CD14-positive monocyte (primary cell): Measurements from ENCODE around the gene EYS. TPM values are rescaled to one million over a fixed set of nuclear protein-coding genes. Genes with fewer than 3 reads are reported as not detected.
"Not testable (repeated sequence)": the region's sequence is repeated elsewhere in the genome, so short reads cannot be mapped to it uniquely, and the experiment has no call there.

Experiments
- DNase-seq, 3 donors: peaks; one replicate each; pipeline ENCODE4 v3.0.0-alpha.2; 2011 to 2022
- H2AFZ ChIP-seq: 2 replicates; pipeline ENCODE4 v1.6.0; 2012; ENCODE audit warnings: mild to moderate bottlenecking, low read depth, low read length, inconsistent platforms; ENCODE audit not compliant: insufficient read depth, poor library complexity, severe bottlenecking
- H3K27ac ChIP-seq, 2 donors: 1 replicate in 1 of 2; 2 replicates in 1 of 2; pipeline ENCODE4 v1.5.1; 2012 to 2013; ENCODE audit warnings: low read length in 2 of 2, control low read depth in 1 of 2, inconsistent platforms in 1 of 2, low read depth in 1 of 2, mild to moderate bottlenecking in 1 of 2
- H3K27me3 ChIP-seq, 2 donors: one replicate each; pipeline versions ENCODE4 v1.6.0 to v1.6.1; 2011 to 2013; ENCODE audit warnings: low read length in 2 of 2; ENCODE audit not compliant: control insufficient read depth in 2 of 2, insufficient read depth in 2 of 2
- H3K36me3 ChIP-seq, 2 donors: replicated peaks in 1 of 2; 1 replicate in 1 of 2; 2 replicates in 1 of 2; pipeline versions ENCODE4 v1.5.1 to v1.6.1; 2012 to 2013; ENCODE audit warnings: low read length in 2 of 2, control low read depth in 1 of 2, inconsistent platforms in 1 of 2, mild to moderate bottlenecking in 1 of 2; ENCODE audit not compliant: insufficient read depth in 2 of 2, control insufficient read depth in 1 of 2
- H3K4me1 ChIP-seq, 2 donors: 1 replicate in 1 of 2; 2 replicates in 1 of 2; pipeline versions ENCODE4 v1.5.1 to v1.6.1; 2012 to 2013; ENCODE audit warnings: low read length in 2 of 2, control low read depth in 1 of 2, inconsistent platforms in 1 of 2, mild to moderate bottlenecking in 1 of 2, moderate library complexity in 1 of 2; ENCODE audit not compliant: insufficient read depth in 2 of 2, control insufficient read depth in 1 of 2
- H3K4me2 ChIP-seq: replicated peaks from 2 replicates; pipeline ENCODE3; 2012; ENCODE audit warnings: low read length, moderate library complexity, mild to moderate bottlenecking; ENCODE audit not compliant: poor library complexity, severe bottlenecking; ENCODE audit errors: extremely low read depth
- H3K4me3 ChIP-seq, 3 experiments: fragments of 200-600 bp in 1 of 3; sonication (generic) in 1 of 3; replicated peaks in 1 of 3; 1 replicate in 2 of 3; 2 replicates in 1 of 3; pipeline ENCODE4 v1.5.1; 2011 to 2013; ENCODE audit warnings: low read length in 3 of 3, mild to moderate bottlenecking in 3 of 3, control low read depth in 2 of 3, low read depth in 2 of 3, inconsistent platforms in 1 of 3, moderate library complexity in 1 of 3
- H3K79me2 ChIP-seq: 2 replicates; pipeline ENCODE4 v1.6.0; 2012; ENCODE audit warnings: mild to moderate bottlenecking, control low read depth, inconsistent platforms, low read length, moderate library complexity; ENCODE audit not compliant: insufficient read depth
- H3K9ac ChIP-seq: 2 replicates; pipeline ENCODE4 v1.6.0; 2017; ENCODE audit warnings: low read length, mild to moderate bottlenecking; ENCODE audit not compliant: insufficient read depth, poor library complexity, severe bottlenecking
- H3K9me3 ChIP-seq, 2 donors: replicated peaks in 1 of 2; 1 replicate in 1 of 2; 2 replicates in 1 of 2; pipeline versions ENCODE4 v1.5.1 to v1.6.1; 2012 to 2013; ENCODE audit warnings: low read length in 2 of 2, control low read depth in 1 of 2; ENCODE audit not compliant: control insufficient read depth in 1 of 2, insufficient read depth in 1 of 2
- H4K20me1 ChIP-seq: 2 replicates; pipeline ENCODE4 v1.6.0; 2012; ENCODE audit warnings: mild to moderate bottlenecking, low read length, control low read depth, moderate library complexity; ENCODE audit not compliant: insufficient read depth
- H3K27ac Mint-ChIP-seq, 7 donors: one replicate each; pipeline ENCODE4 v1.8.0; 2020; ENCODE audit warnings: mild to moderate bottlenecking in 7 of 7, mixed read lengths in 7 of 7, moderate library complexity in 6 of 7, inconsistent platforms in 2 of 7
- H3K27me3 Mint-ChIP-seq, 3 donors: one replicate each; pipeline ENCODE4 v1.8.0; 2021 to 2022; ENCODE audit warnings: low read depth in 3 of 3, mild to moderate bottlenecking in 3 of 3, mixed read lengths in 3 of 3, moderate library complexity in 3 of 3, inconsistent platforms in 1 of 3
- H3K36me3 Mint-ChIP-seq, 2 donors: one replicate each; pipeline ENCODE4 v1.8.0; 2020; ENCODE audit warnings: mixed read lengths in 2 of 2, inconsistent platforms in 1 of 2, mild to moderate bottlenecking in 1 of 2
- H3K4me1 Mint-ChIP-seq: one replicate; pipeline ENCODE4 v1.8.0; 2020; ENCODE audit warnings: mild to moderate bottlenecking, mixed read lengths
- H3K4me3 Mint-ChIP-seq, 2 donors: one replicate each; pipeline ENCODE4 v1.8.0; 2020; ENCODE audit warnings: mild to moderate bottlenecking in 2 of 2, mixed read lengths in 2 of 2, moderate library complexity in 1 of 2
- H3K9me3 Mint-ChIP-seq, 7 donors: one replicate each; pipeline ENCODE4 v1.8.0; 2020 to 2022; ENCODE audit warnings: mixed read lengths in 7 of 7, mild to moderate bottlenecking in 6 of 7, moderate library complexity in 6 of 7, inconsistent platforms in 2 of 7
- CTCF ChIP-seq: fragments of 200-600 bp; IDR thresholded peaks from one replicate; pipeline ENCODE4 v1.8.0; 2022; ENCODE audit warnings: antibody characterized with exemption, mild to moderate bottlenecking
- WGBS: methylation state at CpG from one replicate; pipeline ENCODE4 v1.1.5; 2013; ENCODE audit warnings: missing lambda C conversion rate; ENCODE audit not compliant: insufficient coverage; 5-methylcytosine and 5-hydroxymethylcytosine counted together
- intact Hi-C, 2 donors: fragments of 100-400 bp; cut with micrococcal nuclease; formaldehyde crosslinking; loops; one replicate each; pipeline versions ENCODE4 v1.15.0 to v1.15.1; 2023
- polyA plus RNA-seq, 3 donors: library from polyadenylated mRNA; depleted of rRNA in 1 of 3; unstranded in 2 of 3; stranded (reverse) in 1 of 3; fragments of 300-500 nt in 2 of 3; fragments of >200 nt in 1 of 3; fragmentation: Illumina TruSeq in 2 of 3; gene quantifications; 1 replicate in 2 of 3; 2 replicates in 1 of 3; pipeline ENCODE4 v1.2.3, GENCODE V29; 2012 to 2021

EYS gene
- polyA plus RNA-seq, 3 donors, result 0.01 to 0.03 TPM; not detected in 1

GRCh38 chr6:65398851-65399250 is 308.2 kb downstream of the EYS start:
- TF ChIP-seq CTCF, result no peak
- no peak overlapping the region for H3K27ac Mint-ChIP-seq
- H3K27me3 Mint-ChIP-seq, result peaks cover 0 to 2% (median 0%) of the 10 kb centered on the region in 3 donors
- intact Hi-C loops, result no loop called here
- H3K9me3 Mint-ChIP-seq, result peaks cover 0 to 5% (median 3%) of the 10 kb centered on the region in 7 donors
- no peak overlapping the region for H3K4me3 ChIP-seq
- H4K20me1 ChIP-seq, result no peaks in the 10 kb centered on the region
- peaks cover 0 to 4% of the 10 kb centered on the region in 2 donors for H3K9me3 ChIP-seq
- H3K27ac ChIP-seq, result no peak overlapping the region
- H3K4me1 Mint-ChIP-seq, result no peaks in the 10 kb centered on the region
- no peaks in the 10 kb centered on the region for H3K27me3 ChIP-seq
- H3K36me3 ChIP-seq, result no peaks in the 10 kb centered on the region
- no peaks in the 10 kb centered on the region for H3K79me2 ChIP-seq
- no peak overlapping the region for H3K4me2 ChIP-seq
- no peaks in the 10 kb centered on the region for H3K36me3 Mint-ChIP-seq
- DNase-seq, result no peak
- H3K4me3 Mint-ChIP-seq, result no peak overlapping the region
- no peaks in the 10 kb centered on the region for H3K4me1 ChIP-seq
- no peak overlapping the region for H2AFZ ChIP-seq
- no peak overlapping the region for H3K9ac ChIP-seq
- WGBS, result no CpG with 5 or more reads among the region's 2 CpGs

GRCh38 chr6:65350530-65350929 is 356.5 kb downstream of the EYS start:
- H3K36me3 Mint-ChIP-seq, result no peaks in the 10 kb centered on the region
- no peak overlapping the region for H3K4me3 Mint-ChIP-seq
- no peak overlapping the region for H3K27ac Mint-ChIP-seq
- WGBS, result no CpG with 5 or more reads among the region's 4 CpGs
- intact Hi-C loops, result no loop called here
- H3K4me1 Mint-ChIP-seq, result no peaks in the 10 kb centered on the region
- no peak overlapping the region for H3K27ac ChIP-seq
- no peak overlapping the region for H2AFZ ChIP-seq
- TF ChIP-seq CTCF, result no peak
- H3K27me3 ChIP-seq, result no peaks in the 10 kb centered on the region
- no peaks in the 10 kb centered on the region for H3K36me3 ChIP-seq
- peaks cover 0 to 4% (median under 1%) of the 10 kb centered on the region in 7 donors for H3K9me3 Mint-ChIP-seq
- H3K4me1 ChIP-seq, result no peaks in the 10 kb centered on the region
- no peaks in the 10 kb centered on the region for H4K20me1 ChIP-seq
- no peaks in the 10 kb centered on the region for H3K79me2 ChIP-seq
- H3K27me3 Mint-ChIP-seq, result no peaks in the 10 kb centered on the region
- no peak overlapping the region for H3K4me3 ChIP-seq
- no peak overlapping the region for H3K9ac ChIP-seq
- H3K4me2 ChIP-seq, result no peak overlapping the region
- peaks cover 0 to 4% of the 10 kb centered on the region in 2 donors for H3K9me3 ChIP-seq
- DNase-seq, result no peak

DNA sequence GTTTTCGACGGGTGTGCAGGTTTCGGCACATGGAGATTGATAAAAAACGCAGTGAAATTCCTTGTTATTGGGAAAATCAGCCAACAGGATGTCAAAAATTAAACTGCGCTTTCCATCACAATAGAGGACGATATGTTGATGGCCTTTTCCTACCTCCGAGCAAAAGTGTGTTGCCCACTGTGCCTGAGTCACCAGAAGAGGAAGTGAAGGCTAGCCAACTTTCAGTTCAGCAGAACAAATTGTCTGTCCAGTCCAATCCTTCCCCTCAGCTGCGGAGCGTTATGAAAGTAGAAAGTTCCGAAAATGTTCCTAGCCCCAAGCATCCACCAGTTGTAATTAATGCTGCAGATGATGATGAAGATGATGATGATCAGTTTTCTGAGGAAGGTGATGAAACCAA is 404.4 kb downstream of the EYS start:
- not testable (repeated sequence) for H3K9me3 Mint-ChIP-seq

More for the DNA sequence above, 404.4 kb downstream of the EYS start:
- H3K9ac ChIP-seq, H3K4me1 ChIP-seq, H3K27me3 ChIP-seq, H3K4me1 Mint-ChIP-seq, H3K27me3 Mint-ChIP-seq, intact Hi-C loops, DNase-seq, H3K36me3 Mint-ChIP-seq, H2AFZ ChIP-seq, H3K4me2 ChIP-seq, H3K4me3 Mint-ChIP-seq, H3K27ac ChIP-seq, H3K9me3 ChIP-seq, H3K4me3 ChIP-seq, H4K20me1 ChIP-seq, H3K27ac Mint-ChIP-seq, H3K36me3 ChIP-seq, H3K79me2 ChIP-seq: not testable (repeated sequence)
- WGBS, result no CpG with 5 or more reads among the region's 10 CpGs
